Stimulated activated CD4-positive, alpha-beta T cell treated with anti-CD3 and anti-CD28 coated beads, Interleukin-15, amount 100 ng/mL, for 1 hour (primary cell): ENCODE measurements around the gene GRK7.

Experiments
- DNase-seq, 2 donors: peaks; one replicate each; pipeline ENCODE4 v3.0.0-alpha.2; 2020; ENCODE audit warnings: low read depth in 1 of 2, low spot score in 1 of 2

Gene GRK7

GRCh38 chr3:141763088-141763750 is at the start of gene GRK7:
GRK7 (plus strand) TSS chr3:141763408; CDS start chr3:141778285, 14,877 bp downstream.
- no peak for DNase-seq

- DNase-seq: no peak
Observed at GRCh38 chr3:141714671-141715070, 48.5 kb upstream of the GRK7 start.

- no peak for DNase-seq
Observed at GRCh38 chr3:141722081-141722480, 41.1 kb upstream of the GRK7 start.

GRCh38 chr3:141722648-141723047 is 40.6 kb upstream of the GRK7 start:
- DNase-seq: no peak

- no peak for DNase-seq
Observed at GRCh38 chr3:141723255-141723654, 40.0 kb upstream of the GRK7 start.

GRCh38 chr3:141724186-141724585 is 39.0 kb upstream of the GRK7 start:
- no peak for DNase-seq

- DNase-seq: no peak
Observed at GRCh38 chr3:141725036-141725435, 38.2 kb upstream of the GRK7 start.

GRCh38 chr3:141726483-141726882 is 36.7 kb upstream of the GRK7 start:
- no peak for DNase-seq

GRCh38 chr3:141728355-141728892 is 34.8 kb upstream of the GRK7 start:
- no peak for DNase-seq

- DNase-seq: no peak
Observed at GRCh38 chr3:141729240-141729639, 34.0 kb upstream of the GRK7 start.

- no peak for DNase-seq
Observed at GRCh38 chr3:141735176-141735575, 28.0 kb upstream of the GRK7 start.

GRCh38 chr3:141735770-141736465 is 27.3 kb upstream of the GRK7 start:
- DNase-seq: no peak

GRCh38 chr3:141737093-141737492 is 26.1 kb upstream of the GRK7 start:
- DNase-seq: no peak

- DNase-seq: no peak
Observed at GRCh38 chr3:141737678-141738021, 25.6 kb upstream of the GRK7 start.

- DNase-seq: peak; percentile 94 to 96
Observed at GRCh38 chr3:141738022-141738890, 25.0 kb upstream of the GRK7 start, which contains the start of gene RNF7. RNF7 (plus strand) TSS chr3:141738298; CDS start chr3:141738342, 44 bp downstream.

- DNase-seq: no peak
Observed at GRCh38 chr3:141738891-141739363, 24.3 kb upstream of the GRK7 start.

- DNase-seq: no peak
Observed at GRCh38 chr3:141739731-141740130, 23.5 kb upstream of the GRK7 start.

- no peak for DNase-seq
Observed at GRCh38 chr3:141740349-141740748, 22.9 kb upstream of the GRK7 start.

- DNase-seq: no peak
Observed at GRCh38 chr3:141743305-141743704, 19.9 kb upstream of the GRK7 start.

GRCh38 chr3:141746962-141747361 is 16.2 kb upstream of the GRK7 start:
- no peak for DNase-seq

GRCh38 chr3:141753399-141753798 is 9.8 kb upstream of the GRK7 start:
- no peak for DNase-seq
